ENCODE data around the gene TTC7B. TPM values are rescaled to one million over a fixed set of nuclear protein-coding genes. Genes with fewer than 3 reads are reported as not detected.

TTC7B gene
- total RNA-seq, 1 donor from 2014 or later = 82.6 TPM

- DNase-seq (ENCODE audit: low read depth) = no peak
- no peak for TF ChIP-seq CTCF (conservative IDR thresholded peaks at IDR 0.05; ENCODE audit: low read depth, low read length)
- H3K4me3 ChIP-seq (ENCODE audit: low read depth, low read length) = no peak overlapping the region
These were observed 328.0 kb downstream of the TTC7B start for GRCh38 chr14:90488256-90488655.

GRCh38 chr14:90487462-90487861, 328.8 kb downstream of the TTC7B start:
- no peak for DNase-seq (ENCODE audit: low read depth)
- H3K4me3 ChIP-seq (ENCODE audit: low read depth, low read length) = no peak overlapping the region
- TF ChIP-seq CTCF (conservative IDR thresholded peaks at IDR 0.05; ENCODE audit: low read depth, low read length) = no peak

GRCh38 chr14:90487031-90487430, 329.2 kb downstream of the TTC7B start:
- no peak for TF ChIP-seq CTCF (conservative IDR thresholded peaks at IDR 0.05; ENCODE audit: low read depth, low read length)
- DNase-seq (ENCODE audit: low read depth) = no peak
- H3K4me3 ChIP-seq (ENCODE audit: low read depth, low read length) = no peak overlapping the region

GRCh38 chr14:90484291-90484690, 331.9 kb downstream of the TTC7B start:
- no peak for TF ChIP-seq CTCF (conservative IDR thresholded peaks at IDR 0.05; ENCODE audit: low read depth, low read length)
- no peak for DNase-seq (ENCODE audit: low read depth)
- no peak overlapping the region for H3K4me3 ChIP-seq (ENCODE audit: low read depth, low read length)

GRCh38 chr14:90483571-90483974, 332.7 kb downstream of the TTC7B start:
- DNase-seq (ENCODE audit: low read depth) = no peak
- TF ChIP-seq CTCF (conservative IDR thresholded peaks at IDR 0.05; ENCODE audit: low read depth, low read length) = no peak
- no peak overlapping the region for H3K4me3 ChIP-seq (ENCODE audit: low read depth, low read length)

- TF ChIP-seq CTCF (conservative IDR thresholded peaks at IDR 0.05; ENCODE audit: low read depth, low read length) = no peak
- no peak for DNase-seq (ENCODE audit: low read depth)
- H3K4me3 ChIP-seq (ENCODE audit: low read depth, low read length) = no peak overlapping the region
These were observed 333.1 kb downstream of the TTC7B start for GRCh38 chr14:90483117-90483516.

DNA sequence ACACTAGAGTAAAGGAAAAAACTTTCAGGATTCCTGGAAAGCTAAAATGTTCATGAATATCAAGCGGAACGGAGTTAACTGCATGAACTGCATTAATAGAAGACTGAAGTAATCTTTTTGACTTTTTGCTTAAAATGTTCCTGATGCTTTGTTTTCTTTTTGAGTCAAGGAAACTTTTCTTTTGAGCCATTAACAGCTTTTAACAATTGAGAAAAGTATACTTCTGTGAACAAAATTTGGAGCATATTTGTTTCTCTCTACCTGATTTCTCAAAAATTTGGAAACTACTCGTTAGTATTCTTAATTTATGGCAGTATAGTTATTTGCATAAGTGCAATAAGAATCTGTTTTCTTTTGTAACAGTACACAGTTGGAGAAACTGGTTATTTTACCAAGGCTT, 340.9 kb downstream of the TTC7B start:
- H3K4me3 ChIP-seq (ENCODE audit: low read depth, low read length) = no peak overlapping the region
- no peak for TF ChIP-seq CTCF (conservative IDR thresholded peaks at IDR 0.05; ENCODE audit: low read depth, low read length)
- no peak for DNase-seq (ENCODE audit: low read depth)

Other genes with a start within 250 kb of the TTC7B start
- 3.6 and 3.7 TPM in 2 replicates for gene RPS6KA5, start 244.2 kb upstream of the TTC7B start, total RNA-seq